KBM-7 (cell line): ENCODE measurements around the gene EYS.

ENCODE experiments used
- DNase-seq: peaks from one replicate; pipeline ENCODE4 v3.0.0-alpha.2; 2015
- in situ Hi-C: fragments of 300-500 bp; cut with MboI; formaldehyde crosslinking; loops from 2 replicates; pipeline ENCODE4 v1.14.3; 2020; ENCODE audit warnings: low sequenced_read_pairs, low pct_unique_long_range_greater_than_20kb, mixed read lengths

EYS gene

GRCh38 chr6:65149841-65150240 lies 557.2 kb downstream of the EYS start:
- no peak for DNase-seq
- in situ Hi-C loops = no loop called here

- DNase-seq = no peak
- in situ Hi-C loops = no loop called here
Observed at GRCh38 chr6:65148839-65149238, 558.2 kb downstream of the EYS start.

- in situ Hi-C loops = no loop called here
Observed at GRCh38 chr6:65135567-65135966, 571.5 kb downstream of the EYS start.

GRCh38 chr6:65126667-65127066 lies 580.4 kb downstream of the EYS start:
- in situ Hi-C loops = no loop called here
- DNase-seq = no peak

More at GRCh38 chr6:65135567-65135966, 571.5 kb downstream of the EYS start:
- DNase-seq = no peak

- in situ Hi-C loops = no loop called here
- DNase-seq = no peak
Observed at GRCh38 chr6:65123521-65123920, 583.5 kb downstream of the EYS start.

GRCh38 chr6:65117817-65118409 lies 589.1 kb downstream of the EYS start:
- in situ Hi-C loops = no loop called here
- DNase-seq = no peak

GRCh38 chr6:65116326-65116725 lies 590.7 kb downstream of the EYS start:
- no peak for DNase-seq
- in situ Hi-C loops = no loop called here

GRCh38 chr6:65113581-65113980 lies 593.4 kb downstream of the EYS start:
- in situ Hi-C loops = no loop called here
- DNase-seq = no peak

GRCh38 chr6:65112435-65112834 lies 594.6 kb downstream of the EYS start:
- DNase-seq = no peak
- in situ Hi-C loops = no loop called here

GRCh38 chr6:65110031-65110430 lies 597.0 kb downstream of the EYS start:
- in situ Hi-C loops = no loop called here
- DNase-seq = no peak

- DNase-seq = no peak
- in situ Hi-C loops = no loop called here
Observed at GRCh38 chr6:65098349-65098748, 608.7 kb downstream of the EYS start.

GRCh38 chr6:65091561-65091960 lies 615.5 kb downstream of the EYS start:
- DNase-seq = no peak
- in situ Hi-C loops = no loop called here

- DNase-seq = no peak
- in situ Hi-C loops = no loop called here
Observed at GRCh38 chr6:65088575-65088974, 618.5 kb downstream of the EYS start.

GRCh38 chr6:65081756-65082155 lies 625.3 kb downstream of the EYS start:
- in situ Hi-C loops = no loop called here
- DNase-seq = no peak

- DNase-seq = peak; percentile 23
- in situ Hi-C loops = no loop called here
Observed at GRCh38 chr6:65075705-65076230, 631.3 kb downstream of the EYS start.

GRCh38 chr6:65072500-65072899 lies 634.5 kb downstream of the EYS start:
- in situ Hi-C loops = no loop called here
- DNase-seq = no peak

- in situ Hi-C loops = no loop called here
Observed at GRCh38 chr6:65071480-65071879, 635.5 kb downstream of the EYS start.

GRCh38 chr6:65064844-65065243 lies 642.2 kb downstream of the EYS start:
- in situ Hi-C loops = no loop called here
- DNase-seq = no peak

More at GRCh38 chr6:65071480-65071879, 635.5 kb downstream of the EYS start:
- no peak for DNase-seq

- in situ Hi-C loops = no loop called here
- DNase-seq = no peak
Observed at GRCh38 chr6:65059568-65059967, 647.5 kb downstream of the EYS start.

- no peak for DNase-seq
- in situ Hi-C loops = no loop called here
Observed at GRCh38 chr6:65055545-65055944, 651.5 kb downstream of the EYS start.

GRCh38 chr6:65052626-65053025 lies 654.4 kb downstream of the EYS start:
- no peak for DNase-seq
- in situ Hi-C loops = no loop called here
